Testis (tissue), 2 donors: ENCODE measurements around the gene ICAM3.

Experiments
- CTCF ChIP-seq, 3 experiments: fragments of 450-650 bp in 2 of 3; fragments of 200-600 bp in 1 of 3; sonication (generic) in 1 of 3; IDR thresholded peaks; one replicate each; pipeline ENCODE4 v1.5.1; 2016 to 2019; ENCODE audit warnings: antibody characterized with exemption in 3 of 3, mild to moderate bottlenecking in 2 of 3, moderate library complexity in 1 of 3
- POLR2A ChIP-seq: fragments of 450-650 bp; IDR thresholded peaks from one replicate; pipeline ENCODE4 v1.6.1; 2017; ENCODE audit warnings: antibody characterized with exemption, mild to moderate bottlenecking, moderate library complexity

- no peak for TF ChIP-seq POLR2A
- no peak for TF ChIP-seq CTCF (IDR thresholded peaks at IDR 0.05)
Measured at GRCh38 chr19:10292789-10293636, 46.4 kb downstream of the ICAM3 start.
